Measurements from ENCODE around the gene MARCHF4.

MARCHF4 gene

DNA sequence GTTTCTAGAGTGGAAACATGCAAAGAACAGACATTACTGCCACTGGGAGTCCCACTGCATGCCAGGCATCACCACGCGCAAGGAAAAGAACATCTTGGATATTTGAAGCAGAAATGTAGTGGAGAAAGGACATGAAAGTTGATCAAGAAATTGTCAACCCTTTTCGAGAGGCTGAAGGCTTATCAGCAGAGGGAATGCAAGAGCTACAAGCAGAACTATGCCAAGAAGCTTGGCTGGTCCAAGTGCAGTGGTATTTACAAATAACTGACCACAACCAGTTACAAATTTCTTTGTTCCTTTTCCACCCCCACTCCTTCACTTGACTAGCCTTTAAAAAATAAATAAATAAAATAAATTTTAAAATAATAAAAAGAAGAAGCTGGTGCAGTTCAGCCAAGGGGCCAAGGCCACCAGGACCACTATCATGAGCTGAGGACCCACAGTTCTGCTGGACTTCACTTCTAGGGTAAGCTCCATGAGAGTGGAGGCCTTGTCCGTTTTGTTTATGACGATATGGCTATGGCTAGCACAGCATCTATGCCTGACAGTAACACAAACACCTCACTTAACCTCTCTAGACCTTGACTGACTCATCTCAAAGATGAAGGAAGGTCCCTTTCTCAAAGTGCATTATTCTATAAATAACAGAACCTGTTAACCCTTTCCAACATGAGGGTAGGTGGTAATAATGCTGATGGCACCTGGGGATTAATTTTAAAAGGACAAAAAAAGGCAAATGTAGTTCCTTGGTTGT is 20.9 kb downstream of the MARCHF4 start:
- FAIRE-seq (no peak), DNase-seq (ENCODE audit: low spot score) (no peak)

GRCh38 chr2:216350214-216350791 is 22.0 kb downstream of the MARCHF4 start:
- no peak for DNase-seq (ENCODE audit: low spot score)

DNA sequence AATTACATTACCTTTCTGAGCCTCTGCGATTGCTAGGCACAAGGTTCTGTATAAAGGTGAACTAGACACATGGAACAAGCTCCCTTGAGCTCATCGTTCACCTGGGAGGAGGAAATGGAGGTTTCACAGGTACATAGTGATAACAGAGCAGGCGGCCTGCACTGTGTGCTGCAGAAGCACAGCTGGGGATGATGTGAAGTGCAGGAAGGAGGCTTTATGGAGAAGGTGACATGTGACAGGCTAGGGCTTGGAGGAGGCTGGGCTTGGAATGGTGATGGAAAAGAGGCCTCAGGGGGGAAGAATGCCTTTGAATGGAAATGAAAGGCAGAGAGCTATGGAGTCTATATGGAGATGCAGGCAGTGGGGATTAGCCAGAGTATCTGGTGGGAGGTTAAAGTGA is 22.9 kb downstream of the MARCHF4 start:
- no peak for DNase-seq (ENCODE audit: low spot score)
- FAIRE-seq = no peak

More at GRCh38 chr2:216350214-216350791, 22.0 kb downstream of the MARCHF4 start:
- no peak for FAIRE-seq

DNA sequence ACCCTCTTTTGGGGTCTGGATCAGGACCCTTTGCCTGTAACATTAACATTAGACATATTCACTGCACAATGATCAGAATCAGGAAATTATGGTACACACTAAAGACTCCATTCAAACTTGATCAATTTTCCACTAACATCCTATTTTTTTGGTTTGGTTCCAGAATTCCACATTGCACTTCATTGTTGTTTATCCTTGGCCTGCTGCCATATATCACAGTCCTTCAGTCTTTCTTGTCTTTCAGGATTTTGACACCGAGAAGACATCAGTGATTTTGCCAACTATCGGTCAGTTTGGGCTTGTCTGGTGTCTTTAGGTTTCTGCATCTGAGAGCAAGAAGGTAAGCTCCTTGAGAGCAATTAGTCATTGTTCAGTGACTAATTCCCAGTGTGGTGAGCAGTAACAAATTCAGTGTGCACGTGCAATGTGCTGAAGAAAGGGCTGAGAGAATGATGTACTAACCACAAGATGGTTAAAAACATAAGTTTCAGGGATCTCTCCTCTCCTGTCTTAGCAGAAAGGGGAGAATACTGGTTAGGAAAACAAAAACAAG is 23.5 kb downstream of the MARCHF4 start:
- FAIRE-seq (no peak), DNase-seq (ENCODE audit: low spot score) (no peak)

GRCh38 chr2:216346781-216347180 is 25.5 kb downstream of the MARCHF4 start:
- DNase-seq (ENCODE audit: low spot score) (no peak), FAIRE-seq (no peak)

GRCh38 chr2:216345846-216346245 is 26.4 kb downstream of the MARCHF4 start:
- DNase-seq (ENCODE audit: low spot score) = no peak
- FAIRE-seq = no peak

DNA sequence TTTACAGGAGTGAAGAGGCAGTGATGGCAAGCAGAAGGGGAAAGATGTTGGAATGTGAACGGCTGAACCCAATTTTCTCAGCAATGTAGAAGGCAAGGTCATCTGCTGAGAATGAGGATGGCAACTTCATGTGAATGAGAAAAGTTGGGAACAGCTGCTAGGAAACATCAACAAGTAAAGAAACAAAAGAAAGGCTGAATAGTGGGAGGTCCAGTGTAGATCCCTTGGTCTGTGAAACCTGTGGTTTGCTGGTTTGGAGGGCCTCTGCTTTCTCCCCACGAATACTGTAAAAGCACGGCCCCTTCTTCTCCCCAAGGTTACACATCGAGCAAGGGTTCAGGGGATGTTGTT is 27.4 kb downstream of the MARCHF4 start:
- DNase-seq (ENCODE audit: low spot score) = no peak
- no peak for FAIRE-seq

DNA sequence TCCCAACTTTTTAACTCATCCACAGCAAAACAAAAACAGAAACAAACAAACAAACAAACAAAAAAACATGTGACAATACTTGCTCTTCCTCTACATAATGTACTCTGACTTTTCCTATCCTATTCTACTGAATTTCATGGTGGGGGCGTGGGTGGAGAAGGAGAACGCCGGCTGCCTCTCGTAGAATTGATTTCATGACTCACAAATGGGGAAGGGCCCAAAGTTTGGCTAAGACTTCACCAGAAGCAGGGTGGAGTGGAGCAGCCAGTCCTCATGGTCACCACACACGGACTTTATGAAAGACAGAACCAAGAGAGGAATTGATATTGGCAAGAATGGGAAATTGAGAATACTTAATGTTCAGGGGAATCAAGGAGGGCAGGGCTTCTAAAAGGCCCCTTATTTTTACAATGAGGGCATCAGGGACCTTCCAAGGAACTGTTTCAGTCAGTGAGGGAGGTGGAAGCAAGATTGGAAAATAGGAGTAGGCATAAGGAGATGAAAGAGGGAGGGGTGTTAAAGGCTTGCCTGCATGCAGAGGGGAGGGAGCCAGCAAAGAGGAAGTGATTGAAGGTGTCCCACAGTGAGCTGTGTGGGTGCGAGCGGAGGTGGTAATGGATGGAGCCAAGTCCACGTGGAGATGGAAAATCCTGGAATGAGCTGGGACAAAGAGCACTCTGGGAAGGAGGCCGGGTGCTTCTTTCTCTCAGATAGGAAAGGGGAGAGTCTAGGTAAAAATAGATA is 27.9 kb downstream of the MARCHF4 start:
- FAIRE-seq (no peak), DNase-seq (ENCODE audit: low spot score) (no peak)

DNA sequence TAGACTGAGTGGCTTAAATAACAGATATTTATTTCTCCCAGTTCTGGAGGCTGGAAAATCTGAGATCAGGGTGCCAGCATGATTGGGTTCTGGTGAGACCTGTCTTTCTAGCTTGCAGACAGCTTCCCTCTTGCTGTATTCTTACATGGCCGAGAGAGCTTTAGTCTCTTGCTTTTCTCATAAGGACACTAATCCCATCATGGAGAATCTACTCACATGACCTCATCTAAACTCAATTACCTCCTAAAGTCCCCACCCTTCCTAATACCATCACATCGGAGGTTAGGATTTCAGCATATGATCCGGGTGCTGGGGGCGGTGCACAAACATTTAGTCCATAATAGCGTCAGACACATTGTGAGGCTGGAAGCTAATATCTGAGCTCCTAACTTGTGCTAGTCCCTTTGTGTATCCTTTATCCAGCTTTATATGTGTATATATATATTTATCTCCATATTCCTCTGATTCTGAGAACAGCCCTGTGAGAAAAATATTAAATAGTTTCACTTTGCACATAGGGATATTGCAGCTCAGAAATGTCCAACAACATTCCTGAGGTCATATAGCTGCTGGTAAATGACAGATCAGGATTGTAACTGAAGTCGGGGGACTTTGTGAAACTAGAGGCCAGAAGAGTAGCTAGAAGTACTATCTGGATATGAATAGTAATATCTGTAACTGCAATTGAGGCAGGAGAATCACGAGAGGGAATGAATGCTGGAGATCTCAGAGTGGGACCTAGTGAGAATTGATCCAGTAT is 28.9 kb downstream of the MARCHF4 start:
- FAIRE-seq = no peak

DNA sequence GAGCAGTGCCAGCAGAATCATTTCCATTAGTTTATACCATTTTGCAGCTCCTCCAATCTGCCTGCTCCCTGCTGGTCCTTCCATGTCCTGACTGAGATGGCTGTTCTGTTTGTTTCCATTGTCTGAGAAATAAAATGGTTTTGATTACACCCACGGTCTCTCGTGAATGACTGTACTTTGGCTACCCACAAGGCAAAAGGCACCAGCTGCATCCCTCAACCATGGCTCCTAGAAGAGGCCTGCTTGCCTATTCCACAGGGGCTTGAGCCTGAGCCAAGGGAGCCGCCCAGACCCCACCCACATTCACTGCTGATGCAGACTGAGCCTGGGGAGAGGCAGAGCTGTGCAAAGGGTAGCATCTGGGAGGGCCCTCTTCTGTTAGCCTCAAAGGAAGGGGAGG is 31.2 kb downstream of the MARCHF4 start:
- DNase-seq (ENCODE audit: low spot score) = no peak
- FAIRE-seq = no peak

More for the DNA sequence above, 28.9 kb downstream of the MARCHF4 start:
- DNase-seq (ENCODE audit: low spot score) = no peak

GRCh38 chr2:216340280-216340631 is 32.0 kb downstream of the MARCHF4 start:
- FAIRE-seq (no peak), DNase-seq (ENCODE audit: low spot score) (no peak)

DNA sequence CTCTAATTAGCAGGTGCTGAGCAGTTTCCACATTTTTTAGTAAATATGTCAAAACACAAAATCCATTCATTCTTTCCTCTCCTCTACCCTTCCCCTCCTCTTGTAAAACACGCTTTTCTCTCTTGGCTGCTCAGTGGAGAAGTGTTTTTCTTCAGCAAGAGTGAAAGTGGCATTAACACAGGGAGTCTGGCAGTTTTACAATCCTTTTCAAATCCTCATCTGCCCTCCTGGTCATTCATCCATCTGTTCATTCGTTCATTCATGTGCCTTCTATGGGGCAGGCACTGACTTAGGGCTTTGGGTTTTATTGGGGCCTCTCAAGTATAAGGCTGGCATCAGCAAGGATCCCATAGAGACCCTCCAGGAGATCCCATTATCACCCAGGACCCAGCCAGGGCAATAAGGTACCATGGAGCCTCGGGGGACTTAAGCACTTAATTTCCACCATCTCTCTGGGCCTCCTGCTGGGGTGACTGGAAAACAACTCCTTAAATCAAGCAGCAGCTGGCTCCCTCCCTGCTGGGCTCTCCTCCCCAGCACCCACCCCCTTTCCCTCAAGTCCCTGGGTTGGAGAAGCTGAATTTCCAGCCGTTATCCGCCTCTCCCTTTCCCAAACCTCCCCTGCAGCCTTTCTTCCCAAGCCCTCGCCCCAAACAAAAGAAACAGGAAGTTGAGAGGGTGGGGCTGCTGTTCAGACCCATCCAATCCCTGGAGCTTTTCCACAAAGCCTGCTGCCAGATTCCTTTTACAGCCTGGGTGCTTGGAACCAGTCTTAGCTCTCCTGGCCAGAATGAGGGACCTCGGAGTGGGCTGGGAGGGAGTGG is 32.6 kb downstream of the MARCHF4 start:
- DNase-seq (ENCODE audit: low spot score) (no peak), FAIRE-seq (no peak)

DNA sequence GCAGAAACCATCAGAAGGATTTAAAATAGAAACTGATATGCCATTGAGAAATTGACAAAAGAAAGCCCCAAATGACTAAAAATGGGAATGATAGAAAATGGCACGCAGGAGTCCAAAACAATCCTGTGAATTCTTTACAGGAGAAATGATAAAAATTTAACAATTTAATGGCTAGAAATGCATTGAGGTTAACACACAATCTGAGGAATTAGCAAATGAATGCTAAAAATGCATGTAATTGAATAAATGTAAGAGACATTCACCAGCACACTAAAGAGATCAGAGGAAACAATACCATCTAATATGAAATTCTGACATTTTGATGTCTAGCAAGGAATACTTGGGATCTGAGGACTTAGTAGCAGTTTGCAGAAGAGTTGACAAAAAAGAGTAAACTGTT is 37.0 kb downstream of the MARCHF4 start:
- DNase-seq (ENCODE audit: low spot score) (no peak), FAIRE-seq (no peak)

DNA sequence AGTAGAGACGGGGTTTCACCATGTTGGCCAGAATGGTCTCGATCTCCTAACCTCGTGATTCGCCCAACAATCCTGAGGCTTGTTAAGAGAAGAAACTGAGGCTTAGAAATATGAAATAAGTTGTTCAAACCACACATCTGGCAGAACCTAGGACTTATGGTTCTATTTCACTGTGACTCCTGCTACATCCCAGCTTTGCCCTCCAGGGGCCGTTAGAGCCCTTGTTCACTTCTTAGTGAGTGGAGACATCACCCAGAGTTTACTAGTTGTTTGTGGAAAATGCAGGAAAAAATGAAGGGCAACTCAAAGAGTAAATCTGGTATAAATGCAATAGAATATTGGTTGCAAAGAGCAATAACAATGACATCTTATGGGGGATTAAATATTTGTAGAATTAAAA is 43.9 kb downstream of the MARCHF4 start:
- DNase-seq (ENCODE audit: low spot score) = no peak
- FAIRE-seq = no peak

DNA sequence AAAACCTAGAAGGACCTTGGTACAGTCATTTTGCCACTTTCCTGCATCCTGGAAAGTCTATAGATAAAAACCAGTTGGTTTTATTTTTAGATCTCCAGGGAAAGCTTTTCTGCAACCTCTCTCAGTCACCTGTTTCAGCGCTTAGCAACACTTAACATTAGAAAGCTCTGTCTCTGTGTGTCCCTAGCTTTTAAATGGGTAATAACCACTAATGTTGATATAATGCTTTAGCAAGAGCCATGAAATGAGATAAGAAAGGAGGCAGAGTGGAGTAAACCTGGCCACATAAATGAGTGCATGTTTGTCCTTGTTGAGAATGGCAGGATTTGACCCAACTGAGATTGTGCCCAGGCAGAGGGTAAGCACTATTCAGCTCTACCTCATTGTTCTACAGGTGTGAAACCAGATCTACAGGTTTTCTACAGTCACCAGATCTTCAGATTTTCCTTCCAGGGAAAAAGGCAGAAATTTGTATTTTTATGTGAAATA is 44.8 kb downstream of the MARCHF4 start:
- FAIRE-seq = no peak
- DNase-seq (ENCODE audit: low spot score) = no peak

Measured in urothelium cell line (cell line).